Mesenchymal stem cell (in vitro differentiated cells and primary cell): ENCODE measurements around the gene RERE.
"Not testable (repeated sequence)": the region's sequence is repeated elsewhere in the genome, so short reads cannot be mapped to it uniquely, and the experiment has no call there.

Experiments used
- DNase-seq: peaks from one replicate; pipeline ENCODE4 v3.0.0-alpha.2; 2013
- H2AFZ ChIP-seq: one replicate; pipeline ENCODE4 v1.6.1; 2013; ENCODE audit warnings: low read depth, mild to moderate bottlenecking, control low read depth, inconsistent platforms, low read length, moderate library complexity
- H2AK5ac ChIP-seq: 2 replicates; pipeline ENCODE4 v1.6.1; 2013; ENCODE audit warnings: low read length, moderate library complexity, mild to moderate bottlenecking, inconsistent platforms; ENCODE audit not compliant: severe bottlenecking
- H2BK120ac ChIP-seq: one replicate; pipeline ENCODE4 v1.6.1; 2013; ENCODE audit warnings: low read depth, mild to moderate bottlenecking, inconsistent platforms, low read length, moderate library complexity
- H2BK12ac ChIP-seq, 2 experiments: one replicate each; pipeline ENCODE4 v1.6.1; 2013; ENCODE audit warnings: inconsistent platforms in 2 of 2, low read length in 2 of 2, mild to moderate bottlenecking in 2 of 2, moderate library complexity in 2 of 2, control low read depth in 1 of 2
- H2BK15ac ChIP-seq: one replicate; pipeline ENCODE4 v1.6.1; 2013; ENCODE audit warnings: mild to moderate bottlenecking, low read depth, inconsistent platforms; ENCODE audit not compliant: poor library complexity, severe bottlenecking
- H2BK5ac ChIP-seq: 2 replicates; pipeline ENCODE4 v1.6.1; 2013; ENCODE audit warnings: low read depth, mild to moderate bottlenecking, low read length, control low read depth, inconsistent platforms; ENCODE audit not compliant: poor library complexity, severe bottlenecking
- H3K14ac ChIP-seq, 2 experiments: one replicate each; pipeline ENCODE4 v1.6.1; 2013; ENCODE audit warnings: inconsistent platforms in 2 of 2, low read length in 2 of 2, control low read depth in 1 of 2, mild to moderate bottlenecking in 1 of 2, moderate library complexity in 1 of 2
- H3K18ac ChIP-seq, 2 experiments: one replicate each; pipeline ENCODE4 v1.6.1; 2013; ENCODE audit warnings: inconsistent platforms in 2 of 2, low read length in 2 of 2, control low read depth in 1 of 2, low read depth in 1 of 2, mild to moderate bottlenecking in 1 of 2
- H3K23ac ChIP-seq, 2 experiments: one replicate each; pipeline ENCODE4 v1.6.1; 2013; ENCODE audit warnings: inconsistent platforms in 2 of 2, low read length in 2 of 2, mild to moderate bottlenecking in 2 of 2, moderate library complexity in 2 of 2, control low read depth in 1 of 2
- H3K27ac ChIP-seq: 2 replicates; pipeline ENCODE4 v1.5.1; 2013; ENCODE audit warnings: mild to moderate bottlenecking, moderate library complexity, low read length, control low read depth, inconsistent platforms; ENCODE audit not compliant: poor library complexity, severe bottlenecking
- H3K27me3 ChIP-seq, 2 experiments: 2 replicates each; pipeline versions ENCODE4 v1.6.1 to v1.7.0; 2013; ENCODE audit warnings: low read length in 2 of 2, mild to moderate bottlenecking in 2 of 2, moderate library complexity in 2 of 2, control low read depth in 1 of 2, inconsistent platforms in 1 of 2; ENCODE audit not compliant: control insufficient read depth in 1 of 2, insufficient read depth in 1 of 2
- H3K36me3 ChIP-seq, 2 experiments: 2 replicates each; pipeline versions ENCODE4 v1.6.1 to v1.7.0; 2013; ENCODE audit warnings: low read length in 2 of 2, control low read depth in 1 of 2, inconsistent platforms in 1 of 2, low read depth in 1 of 2, mild to moderate bottlenecking in 1 of 2; ENCODE audit not compliant: insufficient read depth in 2 of 2, control insufficient read depth in 1 of 2
- H3K4ac ChIP-seq, 2 experiments: one replicate each; pipeline ENCODE4 v1.6.1; 2013; ENCODE audit warnings: inconsistent platforms in 2 of 2, low read length in 2 of 2, mild to moderate bottlenecking in 2 of 2, moderate library complexity in 2 of 2, control low read depth in 1 of 2, low read depth in 1 of 2
- H3K4me1 ChIP-seq: 2 replicates; pipeline ENCODE4 v1.6.1; 2013; ENCODE audit warnings: low read depth, low read length, control low read depth; ENCODE audit not compliant: control insufficient read depth, insufficient read depth
- H3K4me2 ChIP-seq: 2 replicates; pipeline ENCODE4 v1.6.1; 2013; ENCODE audit warnings: low read length, mild to moderate bottlenecking, inconsistent platforms; ENCODE audit not compliant: poor library complexity, severe bottlenecking
- H3K4me3 ChIP-seq, 2 experiments: 2 replicates each; pipeline versions ENCODE4 v1.5.1 to v1.7.0; 2013; ENCODE audit warnings: low read length in 2 of 2, mild to moderate bottlenecking in 2 of 2, control low read depth in 1 of 2, low read depth in 1 of 2; ENCODE audit not compliant: insufficient read depth in 1 of 2
- H3K79me1 ChIP-seq: replicated peaks from 2 replicates; pipeline ENCODE4 v1.6.1; 2013; ENCODE audit warnings: mild to moderate bottlenecking, control low read depth, low read length, inconsistent platforms; ENCODE audit not compliant: poor library complexity, severe bottlenecking
- H3K9ac ChIP-seq: 2 replicates; pipeline ENCODE4 v1.7.0; 2013; ENCODE audit warnings: mild to moderate bottlenecking, low read length, moderate library complexity
- H3K9me3 ChIP-seq: 2 replicates; pipeline ENCODE4 v1.7.0; 2013; ENCODE audit warnings: mild to moderate bottlenecking, low read length; ENCODE audit not compliant: control insufficient read depth
- H4K8ac ChIP-seq: one replicate; pipeline ENCODE4 v1.6.1; 2013; ENCODE audit warnings: inconsistent platforms, mild to moderate bottlenecking, low read length, moderate library complexity
- H4K91ac ChIP-seq: one replicate; pipeline ENCODE4 v1.6.1; 2013; ENCODE audit warnings: mild to moderate bottlenecking, low read length, inconsistent platforms
- WGBS: methylation state at CpG from one replicate; pipeline ENCODE4 v1.1.7; 2013; ENCODE audit warnings: mixed read lengths; 5-methylcytosine and 5-hydroxymethylcytosine counted together

The RERE gene

DNA sequence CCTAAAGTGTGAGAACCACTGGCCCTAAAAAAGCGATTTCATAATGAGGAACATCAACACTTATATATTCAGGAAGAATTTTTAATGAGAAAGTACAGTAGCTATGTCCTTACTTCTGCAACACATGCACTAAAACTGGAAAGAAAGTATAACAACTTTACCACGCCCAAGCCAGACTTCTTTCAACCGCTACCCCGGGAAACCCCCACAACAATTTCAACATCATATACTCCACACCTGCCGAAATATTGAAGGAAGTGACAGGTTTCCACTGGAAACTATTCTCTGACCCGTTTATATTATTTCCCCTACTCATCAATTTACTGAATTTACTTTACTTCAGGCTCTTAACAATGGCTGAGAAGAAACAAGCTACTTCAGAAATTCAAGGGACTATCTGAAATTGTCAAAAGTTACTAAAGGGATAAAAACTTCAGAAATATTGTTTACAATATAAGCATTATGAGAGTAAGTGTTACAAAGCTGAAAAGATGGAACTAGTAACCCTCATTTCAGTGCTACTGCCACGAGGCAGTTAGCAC, 193.7 kb downstream of the RERE start:
- not testable (repeated sequence) for H3K4me2 ChIP-seq, H2BK12ac ChIP-seq, H2BK120ac ChIP-seq, H2BK15ac ChIP-seq, H3K27ac ChIP-seq, H3K79me1 ChIP-seq, H3K23ac ChIP-seq, H3K4ac ChIP-seq, H2AFZ ChIP-seq, H4K91ac ChIP-seq, H2BK5ac ChIP-seq, H3K4me1 ChIP-seq, H3K4me3 ChIP-seq, H3K9me3 ChIP-seq, H3K27me3 ChIP-seq, H2AK5ac ChIP-seq, H4K8ac ChIP-seq, H3K18ac ChIP-seq, H3K9ac ChIP-seq, H3K36me3 ChIP-seq, H3K14ac ChIP-seq, DNase-seq
- WGBS = 97% methylated on average over 6 of the region's 7 CpGs

DNA sequence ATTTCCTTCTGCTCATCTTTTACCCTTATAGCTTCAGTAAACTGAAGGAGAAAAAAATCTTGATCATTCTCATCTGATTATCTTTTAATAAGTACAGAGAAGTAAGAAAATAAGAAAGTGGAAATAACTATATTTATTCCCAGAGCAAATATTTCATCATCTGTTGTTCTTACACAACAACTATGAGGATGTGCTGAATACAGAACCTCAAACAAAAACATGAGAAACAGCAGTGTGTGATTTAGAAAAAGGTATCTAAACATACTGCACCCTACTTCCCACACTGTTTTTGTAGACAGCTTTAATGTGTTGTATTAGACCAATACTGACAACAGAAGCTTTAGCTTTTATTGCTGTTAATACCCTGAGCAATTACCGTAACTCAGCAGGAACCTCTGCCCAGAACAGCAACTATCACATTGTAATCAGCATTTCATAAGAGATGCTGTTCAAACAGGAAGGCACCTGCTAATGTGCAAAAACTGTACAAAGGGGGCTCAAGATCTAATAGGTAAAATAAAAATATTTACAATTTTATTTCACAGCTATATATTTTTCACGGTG, 195.6 kb downstream of the RERE start:
- H2BK120ac ChIP-seq, H3K27me3 ChIP-seq, H2BK15ac ChIP-seq, H2AFZ ChIP-seq, H3K36me3 ChIP-seq, H3K27ac ChIP-seq, H3K23ac ChIP-seq, H3K14ac ChIP-seq, H3K9ac ChIP-seq, H3K4ac ChIP-seq, H3K9me3 ChIP-seq, H3K18ac ChIP-seq, DNase-seq, H4K8ac ChIP-seq, H2BK12ac ChIP-seq, H3K4me3 ChIP-seq, H2AK5ac ChIP-seq, H3K79me1 ChIP-seq, H3K4me1 ChIP-seq, H4K91ac ChIP-seq, H3K4me2 ChIP-seq, H2BK5ac ChIP-seq: not testable (repeated sequence)
- WGBS = 100% methylated on average over 1 of the region's 2 CpGs

- DNase-seq, H3K79me1 ChIP-seq, H2BK15ac ChIP-seq, H3K9me3 ChIP-seq, H2AK5ac ChIP-seq, H2AFZ ChIP-seq, H3K36me3 ChIP-seq, H3K4me2 ChIP-seq, H4K91ac ChIP-seq, H3K27me3 ChIP-seq, H2BK12ac ChIP-seq, H3K4ac ChIP-seq, H2BK120ac ChIP-seq, H3K27ac ChIP-seq, H3K9ac ChIP-seq, H3K18ac ChIP-seq, H3K4me1 ChIP-seq, H3K14ac ChIP-seq, H3K4me3 ChIP-seq, H2BK5ac ChIP-seq, H3K23ac ChIP-seq, H4K8ac ChIP-seq: not testable (repeated sequence)
- 94% methylated on average over 7 of the region's 9 CpGs for WGBS
These were observed 196.3 kb downstream of the RERE start for GRCh38 chr1:8621034-8621582.

GRCh38 chr1:8619917-8620502, 197.4 kb downstream of the RERE start:
- H2AFZ ChIP-seq, H4K91ac ChIP-seq, H3K23ac ChIP-seq, H2BK120ac ChIP-seq, H3K27ac ChIP-seq, H2AK5ac ChIP-seq, H2BK12ac ChIP-seq, H3K18ac ChIP-seq, H3K4me1 ChIP-seq, H3K14ac ChIP-seq, DNase-seq, H3K27me3 ChIP-seq, H3K4me2 ChIP-seq, H2BK15ac ChIP-seq, H3K79me1 ChIP-seq, H3K36me3 ChIP-seq, H3K4ac ChIP-seq, H3K9me3 ChIP-seq, H3K4me3 ChIP-seq, H2BK5ac ChIP-seq, H3K9ac ChIP-seq, H4K8ac ChIP-seq: not testable (repeated sequence)
- WGBS = 97% methylated on average over 2 of the region's 2 CpGs
